MM.1S (cell line): ENCODE results near the gene PPIB.

Experiments
- DNase-seq: peaks from one replicate; pipeline ENCODE4 v3.0.0-alpha.2; 2015
- H2AFZ ChIP-seq: fragments of 300-600 bp; sonication (generic); 2 replicates; pipeline ENCODE4 v1.6.0; 2016; ENCODE audit warnings: antibody characterized with exemption, low read length
- H3F3A ChIP-seq: fragments of 300-600 bp; sonication (generic); 2 replicates; pipeline ENCODE4 v1.6.1; 2016; ENCODE audit warnings: mild to moderate bottlenecking, antibody characterized with exemption, low read length, moderate library complexity, mixed read lengths; ENCODE audit not compliant: insufficient read depth
- H3K27ac ChIP-seq: fragments of 300-600 bp; sonication (generic); 2 replicates; pipeline ENCODE4 v1.5.1; 2016; ENCODE audit warnings: mild to moderate bottlenecking, low read length
- H3K27me3 ChIP-seq: fragments of 300-600 bp; sonication (generic); replicated peaks from 2 replicates; pipeline ENCODE4 v1.6.0; 2016; ENCODE audit warnings: low read length; ENCODE audit not compliant: insufficient read depth
- H3K36me3 ChIP-seq: fragments of 300-600 bp; sonication (generic); replicated peaks from 2 replicates; pipeline ENCODE4 v1.6.1; 2016; ENCODE audit warnings: mild to moderate bottlenecking, low read length, mixed read lengths; ENCODE audit not compliant: insufficient read depth
- H3K4me1 ChIP-seq: fragments of 300-600 bp; sonication (generic); 2 replicates; pipeline ENCODE4 v1.6.1; 2016; ENCODE audit warnings: low read length, mixed read lengths
- H3K4me2 ChIP-seq: fragments of 300-600 bp; sonication (generic); 2 replicates; pipeline ENCODE4 v1.6.0; 2016; ENCODE audit warnings: low read depth, low read length
- H3K4me3 ChIP-seq: fragments of 300-600 bp; sonication (generic); 2 replicates; pipeline ENCODE4 v1.5.1; 2016; ENCODE audit warnings: low read length, mixed read lengths
- H3K79me2 ChIP-seq: fragments of 300-600 bp; sonication (generic); 2 replicates; pipeline ENCODE4 v1.6.1; 2016; ENCODE audit warnings: mixed run types, low read length, mixed read lengths
- H3K9ac ChIP-seq: fragments of 300-600 bp; sonication (generic); 2 replicates; pipeline ENCODE4 v1.6.1; 2016; ENCODE audit warnings: low read length, mixed read lengths
- H3K9me2 ChIP-seq: fragments of 300-600 bp; sonication (generic); replicated peaks from 2 replicates; pipeline ENCODE4 v1.6.1; 2016; ENCODE audit warnings: mild to moderate bottlenecking, low read length, mixed read lengths; ENCODE audit not compliant: insufficient read depth
- H3K9me3 ChIP-seq: fragments of 300-600 bp; sonication (generic); replicated peaks from 2 replicates; pipeline ENCODE4 v1.6.1; 2016; ENCODE audit warnings: mild to moderate bottlenecking, low read length, mixed read lengths; ENCODE audit not compliant: insufficient read depth
- H4K20me1 ChIP-seq: fragments of 300-600 bp; sonication (generic); 2 replicates; pipeline ENCODE4 v1.6.1; 2016; ENCODE audit warnings: mild to moderate bottlenecking, low read length, moderate library complexity, mixed read lengths; ENCODE audit not compliant: insufficient read depth
- CTCF ChIP-seq: fragments of 300-600 bp; sonication (generic); IDR thresholded peaks from 2 replicates; pipeline ENCODE4 v1.5.1; 2016; ENCODE audit warnings: antibody characterized with exemption, low read length, mixed read lengths
- EZH2 ChIP-seq: fragments of 300-600 bp; sonication (generic); optimal IDR thresholded peaks from 2 replicates; pipeline ENCODE3; 2017; ENCODE audit warnings: low read depth, mild to moderate bottlenecking, antibody characterized with exemption, low read length, mixed read lengths
- EZH2phosphoT487 ChIP-seq: fragments of 300-600 bp; sonication (generic); IDR thresholded peaks from 2 replicates; pipeline ENCODE4 v1.6.1; 2018; ENCODE audit warnings: antibody characterized with exemption, low read length

PPIB gene

DNA sequence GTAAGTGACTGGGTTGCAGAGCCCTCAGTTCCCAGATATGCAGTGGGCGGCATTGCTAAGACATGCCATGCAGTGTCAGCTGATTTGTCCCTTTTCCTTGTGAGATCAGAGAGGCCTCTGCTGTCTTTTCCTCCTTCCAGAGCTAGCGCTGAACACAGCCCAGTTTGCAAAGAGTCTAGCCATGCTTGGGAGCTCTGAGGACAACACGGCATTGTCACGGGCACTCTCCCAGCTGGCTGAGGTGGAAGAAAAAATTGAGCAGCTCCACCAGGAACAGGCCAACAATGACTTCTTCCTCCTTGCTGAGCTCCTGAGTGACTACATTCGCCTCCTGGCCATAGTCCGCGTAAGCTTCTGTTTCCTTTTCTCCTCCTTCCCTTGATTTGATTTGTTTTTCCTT lies 31.3 kb downstream of the PPIB start:
- Histone ChIP-seq H4K20me1 (no peaks in the 10 kb centered on the region), H3K27ac (no peak overlapping the region), H3K79me2 (no peaks in the 10 kb centered on the region), H3K27me3 (no peaks in the 10 kb centered on the region), H2AFZ (no peak overlapping the region), H3K36me3 (peaks cover 5% of the 10 kb centered on the region), H3K4me3 (no peak overlapping the region), H3K4me2 (no peak overlapping the region), H3K9ac (no peak overlapping the region), H3K9me3 (no peaks in the 10 kb centered on the region), H3F3A (no peaks in the 10 kb centered on the region), H3K4me1 (no peaks in the 10 kb centered on the region), H3K9me2 (no peaks in the 10 kb centered on the region)
- TF ChIP-seq EZH2 (no peak), CTCF (no peak), EZH2phosphoT487 (no peak)
- DNase-seq: no peak

GRCh38 chr15:64130159-64130558 lies 32.7 kb downstream of the PPIB start:
- H2AFZ ChIP-seq: no peak overlapping the region
- no peak overlapping the region for H3K9ac ChIP-seq
- no peaks in the 10 kb centered on the region for H3K79me2 ChIP-seq
- no peaks in the 10 kb centered on the region for H3K9me2 ChIP-seq
- H3F3A ChIP-seq: no peaks in the 10 kb centered on the region
- no peaks in the 10 kb centered on the region for H3K4me1 ChIP-seq
- no peak overlapping the region for H3K27ac ChIP-seq
- peaks cover 12% of the 10 kb centered on the region for H3K36me3 ChIP-seq
- no peaks in the 10 kb centered on the region for H3K27me3 ChIP-seq
- no peaks in the 10 kb centered on the region for H3K9me3 ChIP-seq
- TF ChIP-seq EZH2phosphoT487 (no peak), EZH2 (no peak), CTCF (no peak)
- H4K20me1 ChIP-seq: no peaks in the 10 kb centered on the region
- H3K4me2 ChIP-seq: no peak overlapping the region
- no peak overlapping the region for H3K4me3 ChIP-seq
- DNase-seq: no peak

GRCh38 chr15:64127521-64128270 lies 35.1 kb downstream of the PPIB start:
- Histone ChIP-seq H3K27ac (no peak overlapping the region), H4K20me1 (no peaks in the 10 kb centered on the region), H3K9ac (no peak overlapping the region), H3F3A (no peaks in the 10 kb centered on the region), H3K4me1 (no peaks in the 10 kb centered on the region), H2AFZ (no peak overlapping the region), H3K27me3 (no peaks in the 10 kb centered on the region), H3K9me2 (no peaks in the 10 kb centered on the region), H3K36me3 (peaks cover 12% of the 10 kb centered on the region; the same call in 1 of the 2 replicates), H3K4me3 (no peak overlapping the region), H3K4me2 (no peak overlapping the region), H3K79me2 (no peaks in the 10 kb centered on the region), H3K9me3 (no peaks in the 10 kb centered on the region)
- DNase-seq: no peak
- TF ChIP-seq EZH2: no peak
- TF ChIP-seq CTCF: no peak
- TF ChIP-seq EZH2phosphoT487: no peak
